ENCODE results near the gene SDHB. TPM values are rescaled to one million over a fixed set of nuclear protein-coding genes. Genes with fewer than 3 reads are reported as not detected.
A peak's percentile ranks its signal among the peaks of the same experiment; 100 is the strongest.

SDHB gene
- total RNA-seq, 1 donor from 2014 or later = 47.2 TPM

GRCh38 chr1:17053086-17053684 lies 647 bp downstream of the SDHB start:
- H3K4me3 Mint-ChIP-seq = peak overlapping the region; percentile 100
- TF ChIP-seq CTCF (conservative IDR thresholded peaks at IDR 0.05) = no peak
- H3K36me3 Mint-ChIP-seq (ENCODE audit: low read depth) = no peaks in the 10 kb centered on the region
- H3K4me1 Mint-ChIP-seq = peaks cover 30% of the 10 kb centered on the region
- H3K9me3 Mint-ChIP-seq = no peaks in the 10 kb centered on the region
- H3K27me3 Mint-ChIP-seq (ENCODE audit: low read depth) = peaks cover 3% of the 10 kb centered on the region
- H3K27ac Mint-ChIP-seq (ENCODE audit: unreplicated experiment) = peak overlapping the region; percentile 100
- no peak for DNase-seq (ENCODE audit: low read depth, low spot score)

GRCh38 chr1:17052641-17053040 lies 1.2 kb downstream of the SDHB start:
- no peak overlapping the region for H3K27ac Mint-ChIP-seq (ENCODE audit: unreplicated experiment)

GRCh38 chr1:17052038-17052437 lies 1.8 kb downstream of the SDHB start:
- Mint-ChIP-seq H3K9me3 (no peaks in the 10 kb centered on the region), H3K27ac (ENCODE audit: unreplicated experiment) (no peak overlapping the region), H3K4me3 (peak overlapping the region; percentile 81), H3K4me1 (peaks cover 30% of the 10 kb centered on the region), H3K36me3 (ENCODE audit: low read depth) (no peaks in the 10 kb centered on the region), H3K27me3 (ENCODE audit: low read depth) (no peaks in the 10 kb centered on the region)
- no peak for DNase-seq (ENCODE audit: low read depth, low spot score)
- no peak for TF ChIP-seq CTCF (conservative IDR thresholded peaks at IDR 0.05)

More at GRCh38 chr1:17052641-17053040, 1.2 kb downstream of the SDHB start:
- DNase-seq (ENCODE audit: low read depth, low spot score) = no peak
- no peak for TF ChIP-seq CTCF (conservative IDR thresholded peaks at IDR 0.05)
- no peaks in the 10 kb centered on the region for H3K27me3 Mint-ChIP-seq (ENCODE audit: low read depth)
- no peaks in the 10 kb centered on the region for H3K36me3 Mint-ChIP-seq (ENCODE audit: low read depth)
- H3K4me1 Mint-ChIP-seq = peaks cover 30% of the 10 kb centered on the region
- peak overlapping the region; percentile 81 for H3K4me3 Mint-ChIP-seq
- no peaks in the 10 kb centered on the region for H3K9me3 Mint-ChIP-seq

- TF ChIP-seq CTCF (conservative IDR thresholded peaks at IDR 0.05) = no peak
These were observed 5.9 kb downstream of the SDHB start for GRCh38 chr1:17047924-17048323.

GRCh38 chr1:17046334-17046657 lies 7.5 kb downstream of the SDHB start:
- H3K27me3 Mint-ChIP-seq (ENCODE audit: low read depth) = no peaks in the 10 kb centered on the region
- no peaks in the 10 kb centered on the region for H3K9me3 Mint-ChIP-seq
- H3K27ac Mint-ChIP-seq (ENCODE audit: unreplicated experiment) = no peak overlapping the region
- no peaks in the 10 kb centered on the region for H3K36me3 Mint-ChIP-seq (ENCODE audit: low read depth)
- DNase-seq (ENCODE audit: low read depth, low spot score) = no peak
- H3K4me3 Mint-ChIP-seq = no peak overlapping the region
- H3K4me1 Mint-ChIP-seq = peaks cover 12% of the 10 kb centered on the region
- no peak for TF ChIP-seq CTCF (conservative IDR thresholded peaks at IDR 0.05)

More at GRCh38 chr1:17047924-17048323, 5.9 kb downstream of the SDHB start:
- Mint-ChIP-seq H3K4me1 (peaks cover 21% of the 10 kb centered on the region), H3K27ac (ENCODE audit: unreplicated experiment) (no peak overlapping the region), H3K4me3 (no peak overlapping the region), H3K36me3 (ENCODE audit: low read depth) (no peaks in the 10 kb centered on the region), H3K27me3 (ENCODE audit: low read depth) (no peaks in the 10 kb centered on the region), H3K9me3 (no peaks in the 10 kb centered on the region)
- DNase-seq (ENCODE audit: low read depth, low spot score) = no peak

Data from neural crest cell (in vitro differentiated cells).